ENCODE measurements around the gene FAM13C. TPM values are rescaled to one million over a fixed set of nuclear protein-coding genes. Genes with fewer than 3 reads are reported as not detected.

FAM13C gene
- total and polyA plus RNA-seq, 9 donors: 18.0 to 40.7 (median 31.9) TPM

- DNase-seq: no peak
- Histone ChIP-seq H3K4me1 (ENCODE audit: control insufficient read depth, insufficient read depth, low read length) (no peaks in the 10 kb centered on the region), H3K27ac (ENCODE audit: low read length) (no peak overlapping the region), H3K27me3 (ENCODE audit: control insufficient read depth, insufficient read depth, low read length) (no peaks in the 10 kb centered on the region), H3K36me3 (ENCODE audit: control insufficient read depth, insufficient read depth, low read length) (peaks cover 9% of the 10 kb centered on the region), H3K9me3 (replicated peaks; ENCODE audit: control insufficient read depth, low read depth, low read length) (no peaks in the 10 kb centered on the region), H3K4me3 (ENCODE audit: low read length) (no peak overlapping the region)
- 86% methylated on average over 1 of the region's 4 CpGs for WGBS (ENCODE audit: insufficient coverage)
Measured at GRCh38 chr10:59271160-59271559, 91.2 kb downstream of the FAM13C start.

GRCh38 chr10:59270492-59270891 lies 91.9 kb downstream of the FAM13C start:
- Histone ChIP-seq H3K36me3 (ENCODE audit: control insufficient read depth, insufficient read depth, low read length) (peaks cover 9% of the 10 kb centered on the region), H3K4me1 (ENCODE audit: control insufficient read depth, insufficient read depth, low read length) (no peaks in the 10 kb centered on the region), H3K9me3 (replicated peaks; ENCODE audit: control insufficient read depth, low read depth, low read length) (no peaks in the 10 kb centered on the region), H3K4me3 (ENCODE audit: low read length) (no peak overlapping the region), H3K27me3 (ENCODE audit: control insufficient read depth, insufficient read depth, low read length) (no peaks in the 10 kb centered on the region), H3K27ac (ENCODE audit: low read length) (no peak overlapping the region)
- WGBS (ENCODE audit: insufficient coverage): 100% methylated on average over 1 of the region's 3 CpGs
- DNase-seq: no peak

DNA sequence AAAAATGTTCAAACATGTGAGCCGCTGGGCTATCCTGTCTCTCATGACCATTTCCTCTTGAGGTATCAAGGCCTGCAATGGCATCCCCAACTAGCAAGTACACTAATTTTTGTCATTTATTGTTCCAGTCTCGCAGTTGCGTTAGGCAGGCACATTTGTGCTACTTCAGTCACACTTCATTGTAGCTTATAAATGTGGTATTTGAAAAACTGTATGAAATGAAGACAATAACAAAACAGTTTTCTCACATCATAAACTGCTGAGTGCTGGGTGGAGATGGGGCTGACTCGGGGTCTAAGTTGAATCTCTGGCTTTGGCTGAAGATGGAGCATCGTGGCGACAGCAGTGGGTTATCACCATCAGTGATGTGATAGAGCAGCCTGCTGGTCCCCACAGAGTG lies 92.7 kb downstream of the FAM13C start:
- WGBS (ENCODE audit: insufficient coverage): 93% methylated on average over 2 of the region's 6 CpGs

GRCh38 chr10:59268460-59268859 lies 93.9 kb downstream of the FAM13C start:
- WGBS (ENCODE audit: insufficient coverage): 80% methylated on average over 1 of the region's 7 CpGs
- H3K36me3 ChIP-seq (ENCODE audit: control insufficient read depth, insufficient read depth, low read length): peaks cover 9% of the 10 kb centered on the region

More for the DNA sequence above, 92.7 kb downstream of the FAM13C start:
- DNase-seq: no peak
- Histone ChIP-seq H3K4me1 (ENCODE audit: control insufficient read depth, insufficient read depth, low read length) (no peaks in the 10 kb centered on the region), H3K27ac (ENCODE audit: low read length) (no peak overlapping the region), H3K36me3 (ENCODE audit: control insufficient read depth, insufficient read depth, low read length) (peaks cover 9% of the 10 kb centered on the region), H3K27me3 (ENCODE audit: control insufficient read depth, insufficient read depth, low read length) (no peaks in the 10 kb centered on the region), H3K9me3 (replicated peaks; ENCODE audit: control insufficient read depth, low read depth, low read length) (no peaks in the 10 kb centered on the region), H3K4me3 (ENCODE audit: low read length) (no peak overlapping the region)

GRCh38 chr10:59266321-59266720 lies 96.0 kb downstream of the FAM13C start:
- Histone ChIP-seq H3K4me1 (ENCODE audit: control insufficient read depth, insufficient read depth, low read length) (no peaks in the 10 kb centered on the region), H3K9me3 (replicated peaks; ENCODE audit: control insufficient read depth, low read depth, low read length) (no peaks in the 10 kb centered on the region), H3K36me3 (ENCODE audit: control insufficient read depth, insufficient read depth, low read length) (peaks cover 17% of the 10 kb centered on the region), H3K4me3 (ENCODE audit: low read length) (no peak overlapping the region), H3K27me3 (ENCODE audit: control insufficient read depth, insufficient read depth, low read length) (no peaks in the 10 kb centered on the region), H3K27ac (ENCODE audit: low read length) (no peak overlapping the region)
- DNase-seq: no peak
- WGBS (ENCODE audit: insufficient coverage): 33% methylated on average over 1 of the region's 3 CpGs

More at GRCh38 chr10:59268460-59268859, 93.9 kb downstream of the FAM13C start:
- no peaks in the 10 kb centered on the region for H3K9me3 ChIP-seq (replicated peaks; ENCODE audit: control insufficient read depth, low read depth, low read length)
- H3K4me1 ChIP-seq (ENCODE audit: control insufficient read depth, insufficient read depth, low read length): no peaks in the 10 kb centered on the region
- H3K27ac ChIP-seq (ENCODE audit: low read length): no peak overlapping the region
- no peak for DNase-seq
- H3K4me3 ChIP-seq (ENCODE audit: low read length): no peak overlapping the region
- H3K27me3 ChIP-seq (ENCODE audit: control insufficient read depth, insufficient read depth, low read length): no peaks in the 10 kb centered on the region

DNA sequence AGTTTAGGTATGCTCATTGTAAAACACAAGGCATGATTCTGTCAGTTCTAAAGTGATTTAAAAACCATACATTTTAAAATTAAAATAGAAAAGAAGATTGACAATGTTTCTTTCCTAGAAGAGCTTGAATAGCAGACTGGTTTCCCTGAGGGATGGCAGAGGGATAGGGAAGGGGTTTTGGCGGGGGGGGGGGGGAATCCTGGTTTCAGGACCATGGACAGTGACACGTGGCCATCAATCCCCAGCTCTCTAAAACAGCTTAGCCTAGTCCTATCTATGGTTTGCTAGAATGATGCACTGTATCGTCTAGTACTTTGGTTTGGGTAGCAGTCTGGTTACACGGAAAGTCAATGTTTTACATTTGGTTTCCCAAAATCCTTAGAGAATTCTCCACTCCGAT lies 97.2 kb downstream of the FAM13C start:
- H3K4me3 ChIP-seq (ENCODE audit: low read length): no peak overlapping the region
- 83% methylated on average over 1 of the region's 5 CpGs for WGBS (ENCODE audit: insufficient coverage)
- no peaks in the 10 kb centered on the region for H3K27me3 ChIP-seq (ENCODE audit: control insufficient read depth, insufficient read depth, low read length)
- H3K36me3 ChIP-seq (ENCODE audit: control insufficient read depth, insufficient read depth, low read length): peaks cover 18% of the 10 kb centered on the region
- H3K27ac ChIP-seq (ENCODE audit: low read length): no peak overlapping the region
- H3K4me1 ChIP-seq (ENCODE audit: control insufficient read depth, insufficient read depth, low read length): no peaks in the 10 kb centered on the region
- no peaks in the 10 kb centered on the region for H3K9me3 ChIP-seq (replicated peaks; ENCODE audit: control insufficient read depth, low read depth, low read length)
- DNase-seq: no peak

- no peak overlapping the region for H3K27ac ChIP-seq (ENCODE audit: low read length)
- H3K9me3 ChIP-seq (replicated peaks; ENCODE audit: control insufficient read depth, low read depth, low read length): no peaks in the 10 kb centered on the region
- no peak for DNase-seq
- WGBS (ENCODE audit: insufficient coverage): no CpG with 5 or more reads among the region's 1 CpG
- H3K27me3 ChIP-seq (ENCODE audit: control insufficient read depth, insufficient read depth, low read length): no peaks in the 10 kb centered on the region
- peaks cover 13% of the 10 kb centered on the region for H3K36me3 ChIP-seq (ENCODE audit: control insufficient read depth, insufficient read depth, low read length)
- no peaks in the 10 kb centered on the region for H3K4me1 ChIP-seq (ENCODE audit: control insufficient read depth, insufficient read depth, low read length)
- H3K4me3 ChIP-seq (ENCODE audit: low read length): no peak overlapping the region
Measured at GRCh38 chr10:59258890-59259289, 103.5 kb downstream of the FAM13C start.

DNA sequence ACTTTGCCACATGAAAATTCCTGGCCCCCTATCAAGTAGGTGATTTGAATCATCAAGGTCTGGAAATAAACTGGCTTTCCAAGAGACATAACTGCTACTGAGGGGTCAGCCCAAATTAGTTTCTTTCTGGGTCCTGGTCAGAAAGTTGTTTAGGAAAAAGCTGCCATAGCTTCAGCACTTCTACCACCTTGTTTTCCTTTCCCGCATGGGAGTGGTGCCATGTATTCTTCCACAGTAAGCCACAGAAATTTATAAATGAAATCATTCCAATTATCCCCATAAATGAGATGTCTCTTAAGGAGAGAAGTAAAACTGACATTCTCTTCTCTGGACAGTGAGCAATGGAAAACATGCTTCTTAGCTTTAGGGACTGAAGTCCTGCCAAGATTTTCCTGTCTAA lies 105.1 kb downstream of the FAM13C start:
- Histone ChIP-seq H3K4me3 (ENCODE audit: low read length) (no peak overlapping the region), H3K36me3 (ENCODE audit: control insufficient read depth, insufficient read depth, low read length) (peaks cover 16% of the 10 kb centered on the region), H3K27ac (ENCODE audit: low read length) (no peak overlapping the region), H3K27me3 (ENCODE audit: control insufficient read depth, insufficient read depth, low read length) (no peaks in the 10 kb centered on the region), H3K9me3 (replicated peaks; ENCODE audit: control insufficient read depth, low read depth, low read length) (no peaks in the 10 kb centered on the region), H3K4me1 (ENCODE audit: control insufficient read depth, insufficient read depth, low read length) (no peaks in the 10 kb centered on the region)
- WGBS (ENCODE audit: insufficient coverage): no CpG with 5 or more reads among the region's 1 CpG
- no peak for DNase-seq

GRCh38 chr10:59255463-59255862 lies 106.9 kb downstream of the FAM13C start:
- peaks cover 17% of the 10 kb centered on the region for H3K36me3 ChIP-seq (ENCODE audit: control insufficient read depth, insufficient read depth, low read length)
- no peaks in the 10 kb centered on the region for H3K4me1 ChIP-seq (ENCODE audit: control insufficient read depth, insufficient read depth, low read length)
- H3K9me3 ChIP-seq (replicated peaks; ENCODE audit: control insufficient read depth, low read depth, low read length): no peaks in the 10 kb centered on the region
- no peak overlapping the region for H3K4me3 ChIP-seq (ENCODE audit: low read length)
- no peaks in the 10 kb centered on the region for H3K27me3 ChIP-seq (ENCODE audit: control insufficient read depth, insufficient read depth, low read length)
- no CpG with 5 or more reads among the region's 1 CpG for WGBS (ENCODE audit: insufficient coverage)
- H3K27ac ChIP-seq (ENCODE audit: low read length): no peak overlapping the region
- DNase-seq: no peak

DNA sequence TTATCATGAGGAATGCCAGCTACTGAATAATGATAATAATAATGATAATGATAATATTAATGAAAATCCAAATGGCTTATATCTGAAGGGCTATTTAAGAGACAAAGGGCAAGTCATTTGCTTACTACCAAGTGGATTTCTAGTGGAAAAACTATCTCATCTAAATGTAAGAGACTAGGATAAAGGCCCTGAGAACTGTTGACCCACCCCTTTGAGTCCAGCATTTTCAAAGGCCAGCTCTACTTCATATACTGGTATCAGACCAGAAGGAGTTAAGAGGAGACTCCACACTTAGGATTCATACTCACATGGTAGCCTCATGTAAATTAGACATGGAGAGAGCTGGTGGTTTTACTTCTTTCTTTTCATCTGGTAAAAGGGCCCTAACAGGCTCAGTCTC lies 109.9 kb downstream of the FAM13C start:
- Histone ChIP-seq H3K4me1 (ENCODE audit: control insufficient read depth, insufficient read depth, low read length) (no peaks in the 10 kb centered on the region), H3K27me3 (ENCODE audit: control insufficient read depth, insufficient read depth, low read length) (no peaks in the 10 kb centered on the region), H3K9me3 (replicated peaks; ENCODE audit: control insufficient read depth, low read depth, low read length) (no peaks in the 10 kb centered on the region), H3K27ac (ENCODE audit: low read length) (no peak overlapping the region), H3K36me3 (ENCODE audit: control insufficient read depth, insufficient read depth, low read length) (peaks cover 14% of the 10 kb centered on the region), H3K4me3 (ENCODE audit: low read length) (no peak overlapping the region)
- DNase-seq: no peak

DNA sequence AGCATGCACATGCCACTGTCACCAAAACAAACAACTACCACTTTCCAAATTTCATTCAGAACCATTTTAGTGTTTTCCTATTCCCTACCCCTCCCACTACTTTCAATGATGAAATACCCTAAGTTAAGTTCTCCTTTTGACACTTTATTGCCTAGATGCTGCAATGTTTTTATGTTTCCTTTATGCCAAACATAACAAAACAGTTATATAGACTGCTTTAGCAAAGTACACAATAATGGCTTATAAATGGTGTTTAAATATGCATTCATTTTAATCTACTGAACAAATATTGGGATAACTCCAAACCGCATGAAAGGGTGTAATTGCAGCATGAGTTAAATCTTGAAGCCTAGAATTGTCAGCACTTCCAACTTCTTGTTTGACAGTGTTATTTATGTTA lies 116.7 kb downstream of the FAM13C start:
- no peaks in the 10 kb centered on the region for H3K4me1 ChIP-seq (ENCODE audit: control insufficient read depth, insufficient read depth, low read length)
- no peak overlapping the region for H3K27ac ChIP-seq (ENCODE audit: low read length)
- H3K9me3 ChIP-seq (replicated peaks; ENCODE audit: control insufficient read depth, low read depth, low read length): no peaks in the 10 kb centered on the region
- no peak overlapping the region for H3K4me3 ChIP-seq (ENCODE audit: low read length)
- H3K36me3 ChIP-seq (ENCODE audit: control insufficient read depth, insufficient read depth, low read length): peaks cover 5% of the 10 kb centered on the region
- no peak for DNase-seq
- WGBS (ENCODE audit: insufficient coverage): no CpG with 5 or more reads among the region's 1 CpG
- no peaks in the 10 kb centered on the region for H3K27me3 ChIP-seq (ENCODE audit: control insufficient read depth, insufficient read depth, low read length)

All from muscle of leg (tissue), 11 donors.